Measurements from ENCODE around the gene C1orf159.

The C1orf159 gene

DNA sequence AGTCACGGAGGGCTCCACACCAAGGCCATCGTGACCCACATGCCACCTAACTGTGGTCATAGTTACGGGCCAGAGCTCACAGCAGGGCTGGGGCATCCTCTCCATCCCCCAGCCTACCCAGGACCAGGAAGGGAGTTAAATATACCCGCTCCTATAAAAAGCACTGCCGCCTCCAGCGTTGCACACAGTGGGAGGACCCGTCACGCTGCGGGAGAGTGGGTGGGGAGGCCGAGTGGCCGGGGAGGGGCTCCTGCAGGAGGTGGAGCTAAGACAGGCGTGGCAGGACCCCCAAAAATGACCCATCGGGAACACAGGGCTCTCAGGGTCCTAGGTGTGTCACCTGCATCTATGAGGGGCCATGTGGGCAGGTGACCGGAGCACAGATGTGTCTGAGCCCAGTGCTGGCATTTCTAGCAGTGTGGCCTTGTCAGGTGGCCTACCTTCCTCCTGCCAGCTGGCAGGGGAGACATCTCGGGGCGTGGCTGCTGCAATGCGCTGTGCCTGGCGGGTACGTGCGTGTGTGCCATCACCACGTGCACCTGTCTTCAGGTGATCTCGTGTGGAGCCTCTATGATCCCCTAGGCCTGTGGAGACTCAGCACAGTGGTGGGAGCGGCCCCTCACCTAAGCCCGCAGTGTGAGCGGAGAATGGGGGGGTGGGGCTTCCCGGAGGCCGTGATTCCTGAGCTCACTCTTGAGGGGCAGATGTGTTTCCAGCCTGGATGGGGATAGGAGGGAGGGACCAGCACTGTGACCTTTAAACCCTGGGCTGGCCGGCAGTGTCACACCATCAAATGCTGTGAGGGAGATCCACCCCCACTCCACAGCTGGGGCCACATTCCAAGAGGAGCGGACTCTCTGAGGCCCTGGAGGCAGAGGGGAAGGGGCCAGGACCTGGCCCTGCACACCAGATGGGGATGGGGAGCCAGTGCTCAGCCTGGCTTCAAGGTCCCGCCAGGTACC lies 78.2 kb downstream of the C1orf159 start:
- DNase-seq (ENCODE audit: low read depth in 1 of 2, low spot score in 1 of 2) = no peak
- TF ChIP-seq, protein P1, sequence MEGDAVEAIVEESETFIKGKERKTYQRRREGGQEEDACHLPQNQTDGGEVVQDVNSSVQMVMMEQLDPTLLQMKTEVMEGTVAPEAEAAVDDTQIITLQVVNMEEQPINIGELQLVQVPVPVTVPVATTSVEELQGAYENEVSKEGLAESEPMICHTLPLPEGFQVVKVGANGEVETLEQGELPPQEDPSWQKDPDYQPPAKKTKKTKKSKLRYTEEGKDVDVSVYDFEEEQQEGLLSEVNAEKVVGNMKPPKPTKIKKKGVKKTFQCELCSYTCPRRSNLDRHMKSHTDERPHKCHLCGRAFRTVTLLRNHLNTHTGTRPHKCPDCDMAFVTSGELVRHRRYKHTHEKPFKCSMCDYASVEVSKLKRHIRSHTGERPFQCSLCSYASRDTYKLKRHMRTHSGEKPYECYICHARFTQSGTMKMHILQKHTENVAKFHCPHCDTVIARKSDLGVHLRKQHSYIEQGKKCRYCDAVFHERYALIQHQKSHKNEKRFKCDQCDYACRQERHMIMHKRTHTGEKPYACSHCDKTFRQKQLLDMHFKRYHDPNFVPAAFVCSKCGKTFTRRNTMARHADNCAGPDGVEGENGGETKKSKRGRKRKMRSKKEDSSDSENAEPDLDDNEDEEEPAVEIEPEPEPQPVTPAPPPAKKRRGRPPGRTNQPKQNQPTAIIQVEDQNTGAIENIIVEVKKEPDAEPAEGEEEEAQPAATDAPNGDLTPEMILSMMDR (IDR thresholded peaks at IDR 0.05; ENCODE audit: insufficient read depth, low read length) = no peak
- TF ChIP-seq, protein P2, sequence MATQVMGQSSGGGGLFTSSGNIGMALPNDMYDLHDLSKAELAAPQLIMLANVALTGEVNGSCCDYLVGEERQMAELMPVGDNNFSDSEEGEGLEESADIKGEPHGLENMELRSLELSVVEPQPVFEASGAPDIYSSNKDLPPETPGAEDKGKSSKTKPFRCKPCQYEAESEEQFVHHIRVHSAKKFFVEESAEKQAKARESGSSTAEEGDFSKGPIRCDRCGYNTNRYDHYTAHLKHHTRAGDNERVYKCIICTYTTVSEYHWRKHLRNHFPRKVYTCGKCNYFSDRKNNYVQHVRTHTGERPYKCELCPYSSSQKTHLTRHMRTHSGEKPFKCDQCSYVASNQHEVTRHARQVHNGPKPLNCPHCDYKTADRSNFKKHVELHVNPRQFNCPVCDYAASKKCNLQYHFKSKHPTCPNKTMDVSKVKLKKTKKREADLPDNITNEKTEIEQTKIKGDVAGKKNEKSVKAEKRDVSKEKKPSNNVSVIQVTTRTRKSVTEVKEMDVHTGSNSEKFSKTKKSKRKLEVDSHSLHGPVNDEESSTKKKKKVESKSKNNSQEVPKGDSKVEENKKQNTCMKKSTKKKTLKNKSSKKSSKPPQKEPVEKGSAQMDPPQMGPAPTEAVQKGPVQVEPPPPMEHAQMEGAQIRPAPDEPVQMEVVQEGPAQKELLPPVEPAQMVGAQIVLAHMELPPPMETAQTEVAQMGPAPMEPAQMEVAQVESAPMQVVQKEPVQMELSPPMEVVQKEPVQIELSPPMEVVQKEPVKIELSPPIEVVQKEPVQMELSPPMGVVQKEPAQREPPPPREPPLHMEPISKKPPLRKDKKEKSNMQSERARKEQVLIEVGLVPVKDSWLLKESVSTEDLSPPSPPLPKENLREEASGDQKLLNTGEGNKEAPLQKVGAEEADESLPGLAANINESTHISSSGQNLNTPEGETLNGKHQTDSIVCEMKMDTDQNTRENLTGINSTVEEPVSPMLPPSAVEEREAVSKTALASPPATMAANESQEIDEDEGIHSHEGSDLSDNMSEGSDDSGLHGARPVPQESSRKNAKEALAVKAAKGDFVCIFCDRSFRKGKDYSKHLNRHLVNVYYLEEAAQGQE (IDR thresholded peaks at IDR 0.05; ENCODE audit: insufficient replicate concordance, low read depth) = no peak
- TF ChIP-seq POLR2AphosphoS5 (IDR thresholded peaks at IDR 0.05; ENCODE audit: low read depth) (no peak), SPI1 (IDR thresholded peaks at IDR 0.05; ENCODE audit: borderline replicate concordance, low read depth) (no peak), GABPA (IDR thresholded peaks at IDR 0.05; ENCODE audit: low read depth) (no peak)
- H3K27ac ChIP-seq (replicated peaks) = no peak overlapping the region
- H3K4me3 ChIP-seq (replicated peaks; ENCODE audit: insufficient read depth, low read length) = no peak overlapping the region
- peaks cover 25% of the 10 kb centered on the region for H3K27me3 ChIP-seq (ENCODE audit: insufficient read depth, poor library complexity, severe bottlenecking)

DNA sequence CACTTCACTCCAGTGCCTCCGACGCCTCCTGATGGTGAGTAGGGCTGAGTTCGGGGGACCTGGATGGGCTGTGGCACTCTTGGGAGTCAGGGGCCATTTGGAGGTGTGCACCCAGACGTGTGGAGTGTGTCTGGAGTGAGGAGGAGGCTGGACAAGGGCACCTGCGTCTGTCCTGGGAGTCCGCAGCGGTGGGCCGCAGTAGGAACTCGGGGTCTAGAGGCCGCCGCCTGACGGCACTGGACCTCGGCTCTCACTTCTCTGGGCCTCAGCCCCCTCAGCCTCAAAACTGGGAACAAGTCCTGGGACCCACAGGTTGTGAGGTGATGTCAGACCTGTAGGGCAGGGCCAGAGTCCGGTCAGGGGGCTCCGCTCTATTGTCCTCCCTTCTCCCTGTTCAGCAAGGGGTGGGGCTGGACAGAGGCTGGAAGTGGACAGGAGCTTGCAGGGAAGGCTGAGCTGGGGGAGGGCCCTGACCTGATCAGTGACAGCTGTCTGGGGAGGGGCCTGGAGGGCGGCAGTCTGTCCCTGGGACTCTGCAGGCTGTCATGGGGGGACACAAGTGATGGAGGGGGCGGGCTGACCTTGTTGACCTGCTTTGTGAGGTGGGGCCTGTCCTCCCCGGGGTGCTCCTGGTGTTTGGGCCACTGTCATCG lies 80.5 kb downstream of the C1orf159 start:
- TF ChIP-seq, protein P2 (IDR thresholded peaks at IDR 0.05; ENCODE audit: insufficient replicate concordance, low read depth) = peak; percentile 15
- TF ChIP-seq, protein P1 (IDR thresholded peaks at IDR 0.05; ENCODE audit: insufficient read depth, low read length) = no peak
- TF ChIP-seq POLR2AphosphoS5 (IDR thresholded peaks at IDR 0.05; ENCODE audit: low read depth) (no peak), SPI1 (IDR thresholded peaks at IDR 0.05; ENCODE audit: borderline replicate concordance, low read depth) (no peak), GABPA (IDR thresholded peaks at IDR 0.05; ENCODE audit: low read depth) (no peak)
- Histone ChIP-seq H3K27me3 (ENCODE audit: insufficient read depth, poor library complexity, severe bottlenecking) (peaks cover 33% of the 10 kb centered on the region), H3K4me3 (replicated peaks; ENCODE audit: insufficient read depth, low read length) (no peak overlapping the region), H3K27ac (replicated peaks) (no peak overlapping the region)
- no peak for DNase-seq (ENCODE audit: low read depth in 1 of 2, low spot score in 1 of 2)

DNA sequence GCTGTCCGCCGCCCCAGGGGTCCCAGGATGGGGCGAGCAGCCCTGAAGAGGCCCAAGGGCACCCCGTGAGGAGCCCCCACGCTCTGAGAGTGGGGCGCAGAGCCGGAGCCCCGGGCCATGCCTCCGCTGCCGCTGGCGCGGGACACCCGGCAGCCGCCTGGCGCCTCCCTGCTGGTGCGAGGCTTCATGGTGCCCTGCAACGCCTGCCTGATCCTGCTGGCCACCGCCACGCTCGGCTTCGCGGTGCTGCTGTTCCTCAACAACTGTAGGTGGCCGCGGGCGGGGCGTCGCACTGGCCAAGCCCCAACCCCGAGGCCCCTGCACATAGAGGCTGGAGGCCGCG lies 81.5 kb downstream of the C1orf159 start:
- TF ChIP-seq, protein P2 (IDR thresholded peaks at IDR 0.05; ENCODE audit: insufficient replicate concordance, low read depth) = no peak
- TF ChIP-seq, protein P1 (IDR thresholded peaks at IDR 0.05; ENCODE audit: insufficient read depth, low read length) = no peak
- TF ChIP-seq POLR2AphosphoS5 (IDR thresholded peaks at IDR 0.05; ENCODE audit: low read depth) (no peak), SPI1 (IDR thresholded peaks at IDR 0.05; ENCODE audit: borderline replicate concordance, low read depth) (no peak), GABPA (IDR thresholded peaks at IDR 0.05; ENCODE audit: low read depth) (no peak)
- no peak overlapping the region for H3K27ac ChIP-seq (replicated peaks)
- peaks cover 25% of the 10 kb centered on the region for H3K27me3 ChIP-seq (ENCODE audit: insufficient read depth, poor library complexity, severe bottlenecking)
- no peak for DNase-seq (ENCODE audit: low read depth in 1 of 2, low spot score in 1 of 2)
- no peak overlapping the region for H3K4me3 ChIP-seq (replicated peaks; ENCODE audit: insufficient read depth, low read length)
